PFSK-1 (cell line): ENCODE measurements around the gene MZF1.

Experiments
- REST ChIP-seq, 2 experiments: IDR thresholded peaks; 2 replicates each; pipeline versions ENCODE4 v1.6.1 to v1.8.0; 2011 to 2012; ENCODE audit warnings: low read depth in 2 of 2, low read length in 2 of 2, control low read depth in 1 of 2, inconsistent platforms in 1 of 2, mild to moderate bottlenecking in 1 of 2, moderate library complexity in 1 of 2; ENCODE audit not compliant: insufficient read depth in 1 of 2
- SIN3A ChIP-seq: IDR thresholded peaks from 2 replicates; pipeline ENCODE4 v1.6.1; 2012; ENCODE audit warnings: mild to moderate bottlenecking, low read length, moderate library complexity, borderline replicate concordance; ENCODE audit not compliant: insufficient read depth
- TAF1 ChIP-seq: IDR thresholded peaks from 2 replicates; pipeline ENCODE4 v1.6.1; 2012; ENCODE audit warnings: low read length, control low read depth, borderline replicate concordance; ENCODE audit not compliant: insufficient read depth

GRCh38 chr19:58546019-58546530 is 27.1 kb downstream of the MZF1 start:
- TF ChIP-seq TAF1 (no peak), REST (IDR thresholded peaks at IDR 0.05; ENCODE audit: insufficient read depth in 1 of 2, low read depth in 2 of 2, low read length in 2 of 2) (no peak), SIN3A (no peak)
